SIG-M5 treated with dmso at 0.1 percent for 504 hours (cell line): ENCODE results near the gene IGFL2.
"Not testable (repeated sequence)": the region's sequence is repeated elsewhere in the genome, so short reads cannot be mapped to it uniquely, and the experiment has no call there.

Source experiments
- DNase-seq: peaks from one replicate; lab custom pipeline; 2025; ENCODE audit not compliant: unreplicated experiment; lab: John Stamatoyannopoulos, UW

Gene IGFL2

DNA sequence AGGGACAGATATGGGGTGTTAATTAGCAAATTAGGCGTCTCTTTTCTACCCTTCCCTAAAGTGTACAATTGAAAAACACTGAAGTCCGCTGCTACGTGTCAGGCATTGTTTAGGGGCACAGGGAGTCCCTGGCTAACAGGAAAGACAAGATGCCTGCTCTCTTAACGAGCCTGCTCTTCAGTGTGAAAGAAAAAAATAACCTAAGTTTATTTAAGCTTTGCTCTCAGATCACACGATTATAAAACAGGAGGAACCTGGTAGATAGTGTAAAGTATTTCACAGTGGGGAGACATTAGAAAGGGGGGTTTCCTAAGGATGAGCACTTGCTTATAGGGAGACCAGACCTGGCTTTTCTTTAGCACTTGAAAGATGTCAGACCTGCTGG is 38.7 kb downstream of the IGFL2 start:
- no peak for DNase-seq

DNA sequence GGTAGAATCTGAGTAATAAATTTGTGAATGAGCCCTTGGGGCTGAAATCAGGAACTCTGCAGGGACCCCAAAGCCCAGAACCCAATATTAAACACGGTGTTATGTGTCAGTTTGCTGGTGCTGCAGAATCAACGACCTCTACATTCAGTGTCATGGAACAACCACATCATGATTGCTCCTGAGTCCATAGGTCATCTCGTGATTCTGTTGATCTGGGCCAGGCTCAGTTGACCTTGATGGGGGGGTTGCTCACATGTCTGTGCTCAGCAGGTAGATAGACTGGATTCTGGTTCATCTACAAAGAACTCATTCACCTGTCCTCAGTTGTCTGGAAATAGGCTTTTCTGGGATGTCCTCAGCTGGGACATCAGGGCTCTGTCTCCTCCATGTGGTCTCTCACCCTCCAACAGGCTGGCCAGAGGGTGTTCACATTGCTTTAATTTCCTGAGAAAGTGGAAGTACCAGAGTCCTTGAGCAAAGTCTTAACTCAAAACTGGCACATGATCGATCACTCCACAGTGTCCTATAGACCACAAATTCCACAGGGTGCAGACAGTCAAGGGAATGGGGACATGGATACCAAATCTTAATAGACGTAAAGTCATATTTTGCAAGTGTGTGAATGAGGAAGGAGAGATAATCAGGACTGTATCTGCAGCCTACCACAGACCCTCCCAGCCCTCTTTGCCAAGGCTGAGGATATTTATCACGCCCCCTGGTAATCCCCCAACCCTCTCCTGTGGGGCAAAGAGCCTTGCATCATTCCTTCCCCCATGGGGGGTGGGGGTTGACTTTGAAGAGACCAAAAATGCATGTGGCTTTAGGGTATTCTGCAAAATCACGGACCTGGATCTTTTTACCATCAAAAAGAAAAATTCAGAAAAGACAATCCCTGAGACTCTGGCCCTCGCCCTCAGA is 42.2 kb downstream of the IGFL2 start:
- no peak for DNase-seq

DNA sequence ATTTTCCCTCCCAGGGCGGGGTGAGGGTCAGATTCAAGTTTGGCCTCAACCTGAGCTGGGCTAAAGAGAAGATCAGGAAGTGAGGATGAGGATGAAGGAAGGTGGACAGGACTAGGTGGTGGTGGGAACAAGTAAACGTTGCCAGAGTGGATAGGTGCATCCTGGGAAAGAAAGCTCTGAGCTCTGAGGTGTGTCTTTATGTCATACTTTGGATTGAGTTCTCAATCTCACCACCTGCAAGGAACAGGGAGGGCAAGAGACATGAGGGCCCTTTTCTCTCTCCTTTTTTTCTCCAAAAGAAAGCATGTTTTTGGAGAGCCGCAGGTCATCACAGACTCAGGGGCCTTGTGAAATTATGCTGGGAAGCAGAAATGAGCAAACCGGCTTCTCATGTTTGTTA is 43.3 kb downstream of the IGFL2 start:
- no peak for DNase-seq

DNA sequence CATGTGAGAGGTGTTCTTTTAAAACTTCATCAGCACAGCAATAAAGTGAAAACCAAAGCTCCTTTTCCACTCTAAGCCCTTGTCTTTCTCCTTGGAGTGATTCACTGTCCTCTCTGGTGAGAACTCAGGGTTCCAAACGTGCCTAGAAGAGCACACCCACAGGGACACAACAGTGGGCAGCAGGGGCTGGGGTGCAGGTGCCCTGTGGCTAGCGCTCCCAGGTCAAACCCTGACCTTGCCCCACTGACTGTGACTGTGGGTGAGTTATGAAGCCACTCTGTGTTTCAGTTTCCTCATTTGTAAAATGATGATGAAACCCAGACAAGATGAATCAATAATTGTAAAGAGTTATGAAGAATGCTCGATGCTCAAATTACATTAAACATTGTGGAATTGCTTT is 43.9 kb downstream of the IGFL2 start:
- DNase-seq = peak; percentile 56

DNA sequence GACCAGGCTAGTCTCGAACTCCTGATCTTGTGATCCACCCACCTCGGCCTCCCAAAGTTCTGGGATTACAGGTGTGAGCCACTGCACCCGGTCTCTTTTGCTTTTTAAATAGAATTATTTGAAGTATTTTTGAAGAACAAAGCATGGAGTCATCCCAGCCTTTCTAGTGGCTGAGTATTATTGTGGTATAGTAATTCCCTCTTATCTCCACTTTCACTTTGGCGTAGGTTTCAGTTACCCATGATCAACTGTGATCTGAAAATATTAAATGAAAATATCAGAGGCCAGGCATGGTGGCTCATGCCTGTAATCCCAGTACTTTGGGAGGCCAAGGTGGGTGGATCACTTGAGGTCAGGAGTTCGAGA is 44.6 kb downstream of the IGFL2 start:
- not testable (repeated sequence) for DNase-seq

DNA sequence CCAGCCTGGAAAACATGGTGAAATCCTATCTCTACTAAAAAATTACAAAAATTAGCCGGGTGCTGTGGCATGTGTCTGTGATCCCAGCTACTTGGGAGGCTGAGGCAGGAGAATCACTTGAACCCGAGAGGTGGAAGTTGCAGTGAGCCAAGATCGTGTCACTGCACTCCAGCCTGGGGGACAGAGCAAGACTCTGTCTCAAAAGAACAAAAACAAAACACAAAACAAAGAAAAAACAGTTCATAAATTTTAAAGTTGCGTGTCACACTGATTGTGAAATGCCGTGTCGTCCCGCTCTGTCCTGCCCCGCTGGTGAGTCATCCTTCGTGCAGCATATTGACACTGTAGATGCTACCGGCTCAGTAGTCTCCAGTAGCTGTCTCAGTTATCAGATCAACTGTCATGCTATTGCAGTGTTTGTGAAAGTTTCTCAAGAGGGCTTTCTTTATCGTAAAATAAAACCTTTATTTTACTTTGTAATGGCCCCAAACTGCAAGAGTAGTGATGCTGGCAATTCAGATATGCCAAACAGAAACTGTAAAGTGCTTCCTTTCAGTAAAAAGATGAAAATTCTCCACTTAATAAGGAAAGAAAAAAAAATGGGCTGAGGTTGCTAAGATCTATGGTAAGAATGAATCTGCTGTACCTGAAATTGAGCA is 45.1 kb downstream of the IGFL2 start:
- peak; percentile 92 for DNase-seq

DNA sequence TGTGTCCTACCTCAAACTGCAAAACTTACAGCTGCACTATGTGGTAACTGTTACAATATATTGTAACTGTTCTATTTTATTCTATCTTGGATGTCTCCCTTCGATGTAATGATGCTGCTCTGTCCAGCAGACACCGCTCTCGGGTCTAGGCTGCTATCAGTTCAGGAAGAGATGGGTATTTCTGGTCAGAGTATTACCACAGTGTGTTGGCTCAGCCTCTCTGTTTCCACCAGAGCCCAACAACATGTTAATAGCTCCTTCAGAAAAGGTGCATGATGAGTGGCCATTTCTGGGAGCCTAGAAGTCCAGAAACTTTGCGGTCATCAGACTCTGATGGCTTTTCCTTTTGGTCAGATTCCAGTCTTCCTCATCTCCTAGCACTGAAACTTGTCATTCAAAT is 45.6 kb downstream of the IGFL2 start:
- peak; percentile 49 for DNase-seq

DNA sequence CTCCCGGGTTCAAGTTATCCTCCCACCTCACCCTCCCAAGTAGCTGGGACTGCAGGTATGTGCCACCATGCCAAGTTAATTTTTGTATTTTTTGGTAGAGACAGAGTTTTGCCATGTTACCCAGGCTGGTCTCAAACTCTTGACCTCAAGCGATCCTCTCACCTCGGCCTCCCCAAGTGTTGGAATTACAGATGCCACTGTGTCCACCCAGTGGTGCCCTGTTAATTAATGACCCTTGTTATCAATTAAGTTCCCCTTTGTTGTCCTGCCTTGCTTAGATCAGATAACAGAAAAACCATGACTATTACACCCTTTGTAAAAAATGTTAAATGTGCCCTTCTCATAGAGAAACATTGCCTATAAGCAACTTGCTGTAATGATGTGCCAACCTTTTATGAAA is 47.1 kb downstream of the IGFL2 start:
- no peak for DNase-seq

DNA sequence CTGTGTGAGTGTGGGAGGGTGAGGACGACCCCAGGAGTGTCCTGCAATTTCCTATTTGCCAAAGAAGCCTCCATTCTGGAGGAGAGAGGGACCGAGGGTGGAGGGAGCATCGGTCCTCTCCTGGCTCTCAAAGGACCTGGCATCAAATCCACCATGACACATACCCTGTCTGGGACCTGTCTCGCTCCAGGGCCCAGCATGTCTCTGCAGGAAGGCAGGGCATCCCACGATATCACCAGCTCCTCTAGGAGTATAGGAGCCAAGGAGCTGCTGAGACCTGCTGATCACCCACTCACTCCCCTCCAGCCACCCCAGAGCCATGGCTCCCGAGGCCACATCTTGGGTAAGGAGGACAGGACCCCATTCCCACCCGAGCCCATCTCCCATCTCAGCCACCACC is 47.9 kb downstream of the IGFL2 start:
- not testable (repeated sequence) for DNase-seq

DNA sequence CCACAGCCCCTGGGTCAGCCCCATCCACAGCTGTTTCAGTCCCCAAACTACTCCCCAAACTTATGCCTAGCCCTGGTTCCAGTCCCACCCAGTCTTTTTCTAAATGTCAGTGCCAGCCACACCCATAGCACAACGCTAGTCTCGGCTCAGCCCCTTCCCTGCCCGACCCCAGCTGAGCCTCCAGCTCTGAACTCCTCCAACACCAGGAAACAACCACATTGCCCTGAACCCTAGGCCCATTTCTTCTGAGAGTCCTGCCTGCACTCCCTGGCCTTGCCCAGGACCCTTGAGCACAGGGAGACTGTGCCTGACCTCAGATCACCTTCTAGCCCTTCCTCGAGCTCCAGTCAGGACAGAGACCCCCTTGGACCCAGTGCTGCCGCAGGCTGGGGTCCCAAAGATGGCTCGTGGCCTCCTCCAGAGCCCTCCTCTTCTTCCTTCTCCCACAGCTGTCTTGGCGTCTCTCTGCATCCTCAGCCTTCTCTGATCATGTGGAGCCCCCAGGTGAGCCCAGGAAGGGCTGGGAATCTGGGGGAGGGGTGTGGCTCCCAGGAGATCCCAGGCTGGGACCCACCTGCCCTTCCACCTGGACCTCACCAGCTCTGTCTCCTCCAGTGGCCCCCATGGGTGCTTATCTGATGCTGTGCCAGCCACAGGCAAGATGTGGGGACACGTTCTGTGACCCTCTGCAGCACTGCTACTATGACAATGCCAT is 48.5 kb downstream of the IGFL2 start:
- DNase-seq = no peak

DNA sequence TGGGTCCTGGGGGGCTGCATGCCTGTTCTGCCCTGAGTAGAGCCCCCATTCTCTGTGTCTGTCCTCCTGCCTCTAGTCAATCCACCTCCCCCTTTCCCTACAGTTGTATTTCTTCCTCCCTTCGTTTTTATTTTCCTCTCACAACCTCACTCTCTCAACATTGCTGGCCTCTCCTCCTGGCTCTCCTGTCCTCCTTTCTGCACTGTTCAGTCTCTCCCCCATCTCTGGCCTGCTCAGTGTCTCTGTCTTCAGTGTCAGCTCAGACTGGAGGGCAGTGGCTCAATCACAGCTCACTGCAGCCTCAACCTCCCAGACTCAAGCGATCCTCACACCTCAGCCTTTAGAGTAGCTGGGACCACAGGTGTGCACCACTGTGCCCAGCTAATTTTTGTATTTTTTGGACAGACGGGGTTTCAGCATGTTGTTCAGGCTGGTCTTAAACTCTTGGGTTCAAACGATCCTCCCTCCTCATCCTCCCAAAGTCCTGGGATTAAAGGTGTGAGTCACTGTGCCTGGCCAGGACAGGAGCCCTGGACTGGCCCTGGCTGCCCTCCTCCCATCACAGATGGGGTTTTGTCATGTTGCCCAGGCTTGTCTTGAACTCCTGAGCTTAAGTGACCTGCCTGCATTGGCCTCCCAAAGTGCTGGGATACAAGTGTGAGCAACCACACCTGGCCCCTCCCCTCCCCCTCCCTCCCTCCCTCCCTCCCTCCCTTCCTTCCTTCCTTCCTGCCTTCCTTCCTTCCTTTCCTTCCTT is 49.5 kb downstream of the IGFL2 start:
- DNase-seq = no peak

DNA sequence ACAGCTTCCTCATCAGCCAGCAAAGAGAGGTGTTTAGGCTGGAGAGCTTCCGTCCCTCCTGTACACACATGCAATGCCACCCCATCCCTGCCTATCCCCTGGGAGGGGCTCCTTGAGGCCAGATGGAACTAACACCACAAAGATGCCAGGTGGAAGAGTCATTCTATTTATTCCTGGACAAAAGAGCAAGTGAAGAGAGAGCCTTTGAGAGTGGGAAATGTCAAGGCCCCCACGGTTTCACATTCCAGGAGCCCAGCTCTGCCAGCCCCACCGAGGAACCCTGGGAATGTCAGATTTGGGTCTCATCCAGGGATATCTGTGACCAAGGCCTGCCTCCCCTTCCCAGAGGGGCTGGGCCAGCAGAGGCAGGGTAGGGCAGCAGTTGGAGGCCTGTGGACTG is 50.7 kb downstream of the IGFL2 start:
- DNase-seq = no peak

DNA sequence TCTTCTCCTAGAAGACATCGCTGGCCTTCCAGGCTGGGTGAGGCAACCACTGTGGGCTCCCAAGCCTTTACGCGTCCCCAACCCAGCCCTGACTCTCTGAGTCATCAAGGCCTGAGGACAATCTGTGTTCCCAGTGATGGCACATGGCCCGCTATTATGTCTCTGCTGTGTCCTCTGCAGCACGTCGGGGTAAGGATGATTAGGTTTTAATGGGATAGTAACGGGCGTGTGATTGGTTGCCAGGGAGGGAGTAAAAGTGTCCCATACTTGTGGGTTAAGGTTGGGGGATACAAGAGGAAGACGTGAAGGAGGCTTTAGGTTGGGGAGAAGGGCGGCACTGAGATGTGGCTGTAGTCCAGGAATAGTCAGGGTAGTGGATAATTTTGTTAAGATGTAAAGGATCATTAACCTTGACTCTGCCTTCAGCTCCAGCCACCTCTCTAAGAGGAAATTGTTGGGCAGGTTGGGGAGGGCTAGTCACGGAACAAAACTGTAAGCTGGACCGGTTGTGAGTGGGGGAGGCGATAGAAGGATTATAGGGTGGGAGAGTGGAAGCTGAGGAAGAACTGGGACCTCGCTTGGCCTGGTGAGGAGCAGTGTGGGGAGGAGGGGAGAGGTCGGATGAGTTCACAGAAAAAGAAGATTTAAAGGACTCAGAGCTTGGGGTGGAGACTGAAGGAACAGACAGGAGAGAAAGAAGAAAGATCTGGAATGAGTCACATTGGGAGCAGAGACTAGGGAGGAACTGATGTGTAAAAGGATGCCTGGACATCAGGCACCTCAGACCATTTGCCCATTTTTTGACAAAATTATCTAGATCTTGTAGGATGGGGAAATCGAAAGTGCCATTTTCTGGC is 53.6 kb downstream of the IGFL2 start:
- DNase-seq = peak; percentile 21

DNA sequence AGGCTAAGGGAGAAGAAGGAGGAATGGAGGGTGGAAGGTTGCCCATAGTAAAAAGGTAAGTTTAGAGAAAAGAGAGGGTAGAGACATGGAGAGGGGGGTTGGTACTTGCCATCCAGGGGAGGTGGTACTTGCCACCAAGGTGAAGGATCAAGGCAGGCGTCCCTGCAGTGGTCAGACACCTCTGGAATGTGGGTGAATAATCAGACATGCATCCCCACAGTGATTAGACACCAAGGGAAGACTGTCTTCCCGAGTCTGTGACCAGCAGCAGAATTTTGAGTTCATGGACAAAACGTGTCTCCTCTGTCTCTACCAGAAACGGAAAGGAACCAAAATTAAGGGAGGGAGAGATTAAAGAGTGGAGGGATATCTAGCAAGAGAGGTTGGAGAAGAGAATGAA is 54.4 kb downstream of the IGFL2 start:
- DNase-seq = no peak

DNA sequence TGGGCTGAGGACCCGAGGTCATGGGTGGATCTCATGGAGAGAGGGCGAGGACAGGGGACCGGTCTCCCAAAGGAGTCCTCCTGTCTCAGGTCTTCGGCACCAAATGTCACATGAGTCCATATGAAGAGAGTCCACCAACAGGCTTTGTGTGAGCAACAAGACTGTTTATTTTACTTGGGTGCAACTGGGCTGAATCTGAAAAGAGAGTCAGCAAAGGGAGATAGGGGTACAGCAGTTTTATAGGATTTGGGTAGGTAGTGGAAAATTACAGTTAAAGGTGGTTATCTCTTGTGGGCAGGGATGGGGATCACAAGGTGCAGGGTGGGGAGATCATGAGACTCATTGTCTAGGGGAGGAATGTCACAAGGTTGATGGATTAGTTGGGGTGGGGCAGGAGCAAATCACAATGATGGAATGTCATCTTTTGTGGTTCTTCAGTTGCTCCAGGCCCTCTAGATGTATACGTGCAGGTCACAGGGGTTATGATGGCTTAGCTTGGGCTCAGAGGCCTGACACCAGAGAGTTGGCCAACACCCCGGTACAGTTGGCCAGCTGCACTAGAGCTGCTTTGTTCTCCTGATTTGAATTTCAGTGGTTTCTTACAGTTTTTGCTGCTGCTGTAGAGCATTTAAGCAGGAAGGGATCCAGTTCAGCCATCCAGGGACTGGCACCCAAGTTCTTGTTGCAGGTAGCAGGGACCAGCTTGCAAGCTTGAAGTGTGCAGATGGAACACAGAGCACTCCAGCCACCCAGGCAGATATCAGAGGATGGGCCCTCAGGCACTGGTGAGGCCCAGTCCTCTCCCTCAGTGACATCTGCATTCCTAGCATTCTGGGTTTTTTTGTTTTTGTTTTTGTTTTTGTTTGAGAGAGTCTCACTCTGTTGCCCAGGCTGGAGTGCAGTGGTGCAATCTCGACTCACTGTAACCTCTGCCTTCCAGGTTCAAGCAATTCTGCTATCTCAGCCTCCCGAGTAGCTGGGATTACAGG is 55.1 kb downstream of the IGFL2 start:
- no peak for DNase-seq

DNA sequence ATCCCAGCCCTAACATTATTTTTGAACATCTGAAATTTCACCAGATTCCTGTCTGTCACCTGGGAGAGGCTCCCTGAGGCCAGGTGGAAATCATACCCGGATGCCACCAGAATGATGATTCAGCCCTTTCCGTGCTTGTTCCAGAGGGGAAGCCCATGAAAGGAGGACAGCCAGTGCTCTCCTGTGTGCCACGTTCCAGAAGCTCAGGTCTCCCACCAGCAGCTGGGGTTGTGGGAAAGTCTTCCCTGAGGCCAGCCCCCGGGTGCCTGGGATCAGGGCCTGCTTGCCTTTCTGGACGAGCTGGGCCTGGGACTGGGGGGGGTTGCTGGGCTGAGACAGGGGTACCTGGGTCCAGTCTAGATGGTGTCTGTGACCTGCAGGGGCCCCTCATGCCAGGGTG is 56.0 kb downstream of the IGFL2 start:
- no peak for DNase-seq

DNA sequence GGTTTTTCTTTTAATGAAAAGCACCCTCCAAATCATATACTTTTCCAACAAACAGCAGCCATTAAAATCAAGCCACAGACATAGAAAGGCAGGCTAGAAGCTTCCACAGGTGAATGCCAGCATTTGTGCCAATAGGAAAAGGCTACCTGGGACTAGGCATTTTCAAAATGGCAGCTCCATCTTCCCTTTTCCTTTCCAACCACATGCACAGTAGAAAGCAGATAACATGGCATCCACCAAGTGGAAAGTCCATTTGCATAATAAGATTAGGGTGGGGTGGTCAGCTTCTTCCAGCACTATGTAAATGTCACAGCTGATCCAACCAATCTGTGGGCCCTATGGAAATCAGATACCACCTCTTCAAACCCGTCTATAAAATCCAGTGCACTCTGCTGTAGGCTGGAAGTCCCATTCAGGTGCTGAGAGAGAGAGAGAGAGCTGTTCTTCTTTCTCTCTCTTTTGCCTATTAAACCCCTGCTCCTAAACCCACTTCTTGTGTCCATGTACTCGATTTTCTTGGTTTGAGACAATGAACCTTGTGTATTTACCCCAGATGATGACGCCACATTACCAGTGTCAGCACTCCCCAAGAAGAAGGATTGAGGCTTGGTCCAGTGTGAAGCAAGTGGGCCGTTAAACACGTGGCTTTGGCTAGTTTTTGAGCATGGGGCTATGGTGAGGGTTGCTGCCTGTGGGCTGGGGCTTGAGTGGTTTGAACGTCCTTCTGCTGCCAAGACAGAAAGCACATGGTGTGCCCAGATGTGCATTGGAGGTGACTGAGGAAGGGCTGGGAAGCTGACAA is 57.3 kb downstream of the IGFL2 start:
- DNase-seq = no peak

DNA sequence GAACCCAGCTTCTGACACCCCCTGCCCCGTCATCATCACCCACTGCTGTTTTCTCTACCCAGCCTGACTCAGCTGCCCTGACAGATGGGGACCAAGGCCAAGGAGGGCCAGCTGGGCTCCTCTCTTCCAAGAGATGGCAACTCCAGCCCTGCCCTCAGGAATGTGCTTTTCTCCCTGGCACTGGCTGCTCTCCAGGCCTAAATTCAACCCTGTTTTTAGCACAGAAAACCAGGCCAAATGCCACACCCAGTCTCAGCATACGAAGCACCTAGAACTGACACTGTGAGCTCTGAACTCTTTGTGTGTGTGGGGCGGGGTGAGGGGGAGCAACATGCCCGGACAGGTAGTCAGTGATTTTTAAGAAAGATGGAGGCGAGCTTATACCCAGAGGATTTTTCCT is 58.1 kb downstream of the IGFL2 start:
- no peak for DNase-seq
